ENCODE measurements around the gene STAMBPL1.

The STAMBPL1 gene

DNA sequence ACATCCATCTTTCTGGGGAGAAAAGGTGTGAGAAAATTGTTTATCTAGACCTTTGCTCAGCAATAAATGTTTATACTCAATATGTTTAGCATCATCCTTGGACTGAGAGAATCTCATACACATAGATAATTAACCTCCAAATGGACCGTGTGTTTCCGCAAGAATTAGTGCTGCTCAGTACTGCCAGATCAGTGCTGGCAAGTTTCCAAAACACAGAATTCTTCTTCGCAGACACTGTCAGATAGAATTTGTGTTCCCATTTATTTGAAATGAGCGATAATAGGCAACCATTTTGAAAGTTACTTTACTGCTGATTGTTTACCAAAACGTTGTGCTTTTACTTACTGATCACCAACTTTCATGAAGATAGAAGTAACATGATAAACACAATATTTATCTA lies 33.7 kb downstream of the STAMBPL1 start:
- Histone ChIP-seq H3K4me1 (ENCODE audit: control insufficient read depth, insufficient read depth, low read length) (no peaks in the 10 kb centered on the region), H3K9me3 (ENCODE audit: control insufficient read depth, insufficient read depth, low read length) (no peaks in the 10 kb centered on the region), H3K27me3 (ENCODE audit: control insufficient read depth, insufficient read depth, low read length) (no peaks in the 10 kb centered on the region), H3K9ac (ENCODE audit: low read depth, low read length) (no peak overlapping the region), H3K4me3 (ENCODE audit: low read depth, low read length) (no peak overlapping the region), H3K36me3 (ENCODE audit: control insufficient read depth, insufficient read depth, low read length) (no peaks in the 10 kb centered on the region)

DNA sequence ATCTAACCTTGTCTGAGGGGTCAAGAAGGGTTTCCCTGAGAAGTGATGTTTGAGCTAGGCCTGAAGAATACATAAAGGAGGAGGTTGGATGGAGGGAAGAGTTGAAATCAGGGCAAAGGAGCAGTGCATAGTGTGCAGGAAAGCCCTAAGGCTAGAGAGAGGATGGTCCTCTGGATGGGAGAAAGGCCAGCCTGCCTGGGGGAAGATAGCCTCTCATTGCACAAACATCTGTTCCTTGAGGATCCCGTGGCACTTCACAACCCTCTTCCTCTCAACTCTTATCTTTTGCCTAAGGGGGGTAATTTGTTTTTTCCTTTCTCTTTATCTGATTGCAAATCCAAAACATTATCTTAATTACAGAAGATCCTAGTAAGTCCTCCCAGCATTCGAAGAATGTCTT lies 35.7 kb downstream of the STAMBPL1 start:
- Histone ChIP-seq H3K9ac (ENCODE audit: low read depth, low read length) (no peak overlapping the region), H3K27me3 (ENCODE audit: control insufficient read depth, insufficient read depth, low read length) (no peaks in the 10 kb centered on the region), H3K9me3 (ENCODE audit: control insufficient read depth, insufficient read depth, low read length) (no peaks in the 10 kb centered on the region), H3K4me1 (ENCODE audit: control insufficient read depth, insufficient read depth, low read length) (no peaks in the 10 kb centered on the region), H3K36me3 (ENCODE audit: control insufficient read depth, insufficient read depth, low read length) (no peaks in the 10 kb centered on the region), H3K4me3 (ENCODE audit: low read depth, low read length) (no peak overlapping the region)

GRCh38 chr10:88916231-88916630 lies 36.2 kb downstream of the STAMBPL1 start:
- Histone ChIP-seq H3K36me3 (ENCODE audit: control insufficient read depth, insufficient read depth, low read length) (no peaks in the 10 kb centered on the region), H3K4me3 (ENCODE audit: low read depth, low read length) (no peak overlapping the region), H3K9ac (ENCODE audit: low read depth, low read length) (no peak overlapping the region), H3K9me3 (ENCODE audit: control insufficient read depth, insufficient read depth, low read length) (no peaks in the 10 kb centered on the region), H3K4me1 (ENCODE audit: control insufficient read depth, insufficient read depth, low read length) (no peaks in the 10 kb centered on the region), H3K27me3 (ENCODE audit: control insufficient read depth, insufficient read depth, low read length) (no peaks in the 10 kb centered on the region)

DNA sequence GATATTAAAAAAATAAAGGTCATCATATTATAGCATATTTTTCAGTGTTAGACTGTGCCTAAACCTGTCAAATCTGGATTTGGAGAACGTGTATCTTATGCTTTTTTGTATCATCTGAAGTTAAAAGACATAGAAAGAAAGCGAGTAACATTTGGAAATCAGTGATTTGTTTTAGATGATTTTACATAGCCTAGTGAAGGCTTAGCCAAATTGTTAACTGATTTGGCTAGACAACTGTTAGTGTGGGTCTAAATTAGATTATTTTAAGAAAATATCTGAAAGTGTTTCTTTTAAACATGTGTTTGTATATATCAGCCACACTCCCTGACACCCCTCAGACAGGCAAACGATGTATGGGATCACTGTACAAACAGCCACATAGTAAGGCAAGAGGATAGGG lies 36.9 kb downstream of the STAMBPL1 start:
- H3K9ac ChIP-seq (ENCODE audit: low read depth, low read length), result no peak overlapping the region
- no peaks in the 10 kb centered on the region for H3K27me3 ChIP-seq (ENCODE audit: control insufficient read depth, insufficient read depth, low read length)
- H3K4me3 ChIP-seq (ENCODE audit: low read depth, low read length), result no peak overlapping the region
- no peaks in the 10 kb centered on the region for H3K4me1 ChIP-seq (ENCODE audit: control insufficient read depth, insufficient read depth, low read length)
- no peaks in the 10 kb centered on the region for H3K9me3 ChIP-seq (ENCODE audit: control insufficient read depth, insufficient read depth, low read length)
- no peaks in the 10 kb centered on the region for H3K36me3 ChIP-seq (ENCODE audit: control insufficient read depth, insufficient read depth, low read length)

DNA sequence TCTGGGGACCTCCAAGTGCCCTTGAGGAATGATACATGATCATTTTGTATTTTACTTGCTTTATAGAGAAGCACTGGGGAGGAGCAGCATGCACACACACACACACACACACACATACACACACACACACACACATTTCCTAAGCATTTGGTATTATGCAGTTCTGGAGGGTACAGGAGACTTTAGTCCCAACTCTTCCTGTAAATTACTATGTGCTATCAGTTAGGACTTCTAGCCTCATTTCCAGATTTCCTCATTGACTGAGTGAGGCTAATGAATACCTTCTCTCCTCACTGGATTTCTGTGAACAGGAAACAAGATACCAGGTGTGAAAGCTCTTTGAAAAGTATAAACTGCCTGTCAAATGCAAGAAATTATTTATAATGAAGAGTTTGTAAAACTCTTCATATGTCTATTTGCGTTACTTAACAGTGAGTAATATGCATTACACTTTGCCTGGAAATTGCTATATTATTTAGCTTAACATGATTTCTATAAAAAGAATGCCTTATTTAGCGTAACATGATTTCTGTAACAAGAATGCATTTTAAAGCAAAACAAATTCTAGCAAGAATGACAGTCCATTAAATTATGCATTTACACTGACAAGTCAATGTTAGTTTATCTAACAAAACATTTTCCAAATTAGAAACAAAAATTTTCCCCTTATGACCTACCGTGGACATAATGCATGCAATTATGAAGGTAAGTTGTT lies 38.3 kb downstream of the STAMBPL1 start:
- Histone ChIP-seq H3K36me3 (ENCODE audit: control insufficient read depth, insufficient read depth, low read length) (no peaks in the 10 kb centered on the region), H3K4me1 (ENCODE audit: control insufficient read depth, insufficient read depth, low read length) (no peaks in the 10 kb centered on the region), H3K9ac (ENCODE audit: low read depth, low read length) (no peak overlapping the region), H3K4me3 (ENCODE audit: low read depth, low read length) (no peak overlapping the region), H3K9me3 (ENCODE audit: control insufficient read depth, insufficient read depth, low read length) (no peaks in the 10 kb centered on the region), H3K27me3 (ENCODE audit: control insufficient read depth, insufficient read depth, low read length) (no peaks in the 10 kb centered on the region)

DNA sequence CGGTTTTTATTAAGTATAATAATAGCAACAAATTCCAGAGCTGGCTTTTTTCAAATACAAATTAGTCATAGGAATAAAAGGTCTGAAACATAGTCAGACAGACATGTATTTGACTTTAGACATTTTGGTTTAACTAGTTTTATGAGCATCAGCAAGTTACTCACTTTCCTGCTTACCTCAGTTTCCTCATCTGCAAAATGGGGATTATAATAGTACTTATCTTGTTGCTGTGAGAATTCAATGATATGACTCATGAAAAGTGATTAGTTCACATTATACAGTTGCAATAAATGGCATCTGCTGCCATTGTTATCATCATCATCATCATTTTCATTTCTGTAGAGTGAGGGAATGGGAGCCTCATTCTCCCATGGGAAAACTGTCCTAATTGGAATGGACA lies 39.0 kb downstream of the STAMBPL1 start:
- Histone ChIP-seq H3K4me3 (ENCODE audit: low read depth, low read length) (no peak overlapping the region), H3K9me3 (ENCODE audit: control insufficient read depth, insufficient read depth, low read length) (no peaks in the 10 kb centered on the region), H3K9ac (ENCODE audit: low read depth, low read length) (no peak overlapping the region), H3K27me3 (ENCODE audit: control insufficient read depth, insufficient read depth, low read length) (no peaks in the 10 kb centered on the region), H3K36me3 (ENCODE audit: control insufficient read depth, insufficient read depth, low read length) (no peaks in the 10 kb centered on the region), H3K4me1 (ENCODE audit: control insufficient read depth, insufficient read depth, low read length) (no peaks in the 10 kb centered on the region)

GRCh38 chr10:88920198-88920597 lies 40.2 kb downstream of the STAMBPL1 start:
- Histone ChIP-seq H3K9ac (ENCODE audit: low read depth, low read length) (no peak overlapping the region), H3K36me3 (ENCODE audit: control insufficient read depth, insufficient read depth, low read length) (no peaks in the 10 kb centered on the region)

DNA sequence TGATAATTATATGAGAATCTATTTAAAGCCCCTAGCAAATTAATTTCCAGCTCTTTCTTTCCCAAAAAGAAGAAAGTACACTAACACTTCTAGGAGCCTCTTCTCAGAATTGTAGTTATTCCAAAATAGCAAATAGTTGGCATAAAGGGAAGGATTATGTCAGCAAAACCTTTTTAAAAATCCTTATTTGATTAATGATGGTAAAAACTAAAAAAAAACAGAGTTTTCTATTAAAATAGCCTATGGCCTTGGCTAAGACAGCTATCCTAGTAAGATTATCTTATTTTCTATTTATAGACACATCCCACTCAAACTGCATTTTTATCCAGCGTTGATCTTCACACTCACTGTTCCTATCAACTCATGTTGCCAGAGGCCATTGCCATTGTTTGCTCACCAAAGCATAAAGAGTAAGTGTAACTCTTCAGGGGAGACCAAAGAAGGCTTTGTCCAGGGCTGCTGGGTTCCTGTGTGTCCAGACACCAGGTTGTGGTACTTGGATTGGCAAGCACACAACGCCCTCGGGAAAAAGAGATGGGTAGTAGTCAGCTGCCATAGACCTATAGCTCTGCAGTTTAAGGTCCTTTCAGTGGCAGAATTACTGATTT lies 41.0 kb downstream of the STAMBPL1 start:
- Histone ChIP-seq H3K4me3 (ENCODE audit: low read depth, low read length) (no peak overlapping the region), H3K4me1 (ENCODE audit: control insufficient read depth, insufficient read depth, low read length) (no peaks in the 10 kb centered on the region), H3K9ac (ENCODE audit: low read depth, low read length) (no peak overlapping the region), H3K9me3 (ENCODE audit: control insufficient read depth, insufficient read depth, low read length) (no peaks in the 10 kb centered on the region), H3K36me3 (ENCODE audit: control insufficient read depth, insufficient read depth, low read length) (no peaks in the 10 kb centered on the region), H3K27me3 (ENCODE audit: control insufficient read depth, insufficient read depth, low read length) (no peaks in the 10 kb centered on the region)

More at GRCh38 chr10:88920198-88920597, 40.2 kb downstream of the STAMBPL1 start:
- H3K4me1 ChIP-seq (ENCODE audit: control insufficient read depth, insufficient read depth, low read length), result no peaks in the 10 kb centered on the region
- no peaks in the 10 kb centered on the region for H3K9me3 ChIP-seq (ENCODE audit: control insufficient read depth, insufficient read depth, low read length)
- H3K4me3 ChIP-seq (ENCODE audit: low read depth, low read length), result no peak overlapping the region
- H3K27me3 ChIP-seq (ENCODE audit: control insufficient read depth, insufficient read depth, low read length), result no peaks in the 10 kb centered on the region

DNA sequence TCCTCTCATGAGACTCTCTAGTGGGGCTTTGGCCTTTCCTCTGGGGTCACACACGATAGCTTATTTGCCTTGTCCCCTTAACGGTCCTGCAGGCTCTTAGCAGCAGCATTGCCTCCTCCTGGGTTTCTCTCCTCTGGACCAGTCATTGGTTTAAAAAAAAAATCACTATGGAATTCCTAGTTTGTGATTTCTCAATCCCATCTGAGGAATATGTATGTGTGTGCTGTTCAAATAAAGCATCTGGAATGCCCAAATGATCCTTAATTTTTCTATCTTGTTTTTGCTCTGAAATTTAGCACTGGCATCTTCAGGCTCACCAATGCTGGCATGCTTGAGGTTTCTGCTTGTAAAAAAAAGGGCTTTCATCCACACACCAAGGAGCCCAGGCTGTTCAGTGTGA lies 42.0 kb downstream of the STAMBPL1 start:
- H3K4me3 ChIP-seq (ENCODE audit: low read depth, low read length), result no peak overlapping the region
- no peak overlapping the region for H3K9ac ChIP-seq (ENCODE audit: low read depth, low read length)
- H3K36me3 ChIP-seq (ENCODE audit: control insufficient read depth, insufficient read depth, low read length), result no peaks in the 10 kb centered on the region
- no peaks in the 10 kb centered on the region for H3K9me3 ChIP-seq (ENCODE audit: control insufficient read depth, insufficient read depth, low read length)
- H3K27me3 ChIP-seq (ENCODE audit: control insufficient read depth, insufficient read depth, low read length), result no peaks in the 10 kb centered on the region
- H3K4me1 ChIP-seq (ENCODE audit: control insufficient read depth, insufficient read depth, low read length), result no peaks in the 10 kb centered on the region

- H3K36me3 ChIP-seq (ENCODE audit: control insufficient read depth, insufficient read depth, low read length), result no peaks in the 10 kb centered on the region
- H3K9me3 ChIP-seq (ENCODE audit: control insufficient read depth, insufficient read depth, low read length), result no peaks in the 10 kb centered on the region
- no peaks in the 10 kb centered on the region for H3K27me3 ChIP-seq (ENCODE audit: control insufficient read depth, insufficient read depth, low read length)
- no peaks in the 10 kb centered on the region for H3K4me1 ChIP-seq (ENCODE audit: control insufficient read depth, insufficient read depth, low read length)
- H3K4me3 ChIP-seq (ENCODE audit: low read depth, low read length), result no peak overlapping the region
- H3K9ac ChIP-seq (ENCODE audit: low read depth, low read length), result no peak overlapping the region
Measured at GRCh38 chr10:88923520-88923919, 43.5 kb downstream of the STAMBPL1 start.

DNA sequence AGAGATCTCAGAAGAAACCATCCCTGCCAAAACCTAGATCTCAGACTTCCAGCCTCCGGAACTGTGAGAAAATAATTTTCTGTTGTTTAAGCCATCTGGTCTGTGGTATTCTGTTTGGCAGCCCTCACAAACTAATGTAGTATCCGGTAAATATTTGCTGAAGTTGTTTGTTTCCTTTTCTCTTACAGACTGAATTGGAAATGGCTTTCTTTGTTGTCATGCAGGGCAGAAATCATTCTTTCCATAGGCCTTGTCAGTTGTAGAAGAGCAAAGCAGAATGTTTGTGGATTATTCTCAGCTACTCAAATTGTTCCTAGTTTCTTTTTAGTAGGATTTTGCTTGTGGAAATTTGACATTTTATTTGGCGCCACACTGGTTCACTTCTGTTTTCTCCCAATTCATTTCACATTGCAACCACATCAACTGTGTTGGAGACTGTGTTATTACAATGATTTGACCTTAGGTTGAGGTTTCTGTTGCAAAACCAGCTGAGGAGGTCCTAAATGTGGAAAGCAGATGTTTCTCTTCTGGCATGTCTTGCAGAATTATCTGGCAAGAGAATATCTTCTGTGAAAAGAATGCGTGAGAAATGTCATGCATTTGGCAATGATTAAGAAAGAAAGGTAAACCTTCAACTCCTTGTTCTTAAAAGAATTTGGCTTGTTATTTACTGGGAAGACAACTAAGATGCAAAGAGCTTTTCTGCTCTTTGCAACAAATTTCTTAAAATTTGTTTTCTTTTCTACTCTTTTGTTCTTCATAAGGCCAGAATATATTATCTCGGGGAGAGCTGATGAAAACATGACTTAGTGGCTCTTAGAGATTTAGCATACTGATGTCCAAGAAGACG lies 46.7 kb downstream of the STAMBPL1 start:
- no peak overlapping the region for H3K4me3 ChIP-seq (ENCODE audit: low read depth, low read length)
- H3K9ac ChIP-seq (ENCODE audit: low read depth, low read length), result no peak overlapping the region
- H3K36me3 ChIP-seq (ENCODE audit: control insufficient read depth, insufficient read depth, low read length), result no peaks in the 10 kb centered on the region

GRCh38 chr10:88927416-88927690 lies 47.3 kb downstream of the STAMBPL1 start:
- no peaks in the 10 kb centered on the region for H3K4me1 ChIP-seq (ENCODE audit: control insufficient read depth, insufficient read depth, low read length)
- no peak overlapping the region for H3K9ac ChIP-seq (ENCODE audit: low read depth, low read length)
- no peaks in the 10 kb centered on the region for H3K27me3 ChIP-seq (ENCODE audit: control insufficient read depth, insufficient read depth, low read length)
- H3K4me3 ChIP-seq (ENCODE audit: low read depth, low read length), result no peak overlapping the region
- no peaks in the 10 kb centered on the region for H3K9me3 ChIP-seq (ENCODE audit: control insufficient read depth, insufficient read depth, low read length)
- no peaks in the 10 kb centered on the region for H3K36me3 ChIP-seq (ENCODE audit: control insufficient read depth, insufficient read depth, low read length)

More for the DNA sequence above, 46.7 kb downstream of the STAMBPL1 start:
- Histone ChIP-seq H3K9me3 (ENCODE audit: control insufficient read depth, insufficient read depth, low read length) (no peaks in the 10 kb centered on the region), H3K4me1 (ENCODE audit: control insufficient read depth, insufficient read depth, low read length) (no peaks in the 10 kb centered on the region), H3K27me3 (ENCODE audit: control insufficient read depth, insufficient read depth, low read length) (no peaks in the 10 kb centered on the region)
